Measurements from ENCODE around the gene P4HB.

Gene P4HB

DNA sequence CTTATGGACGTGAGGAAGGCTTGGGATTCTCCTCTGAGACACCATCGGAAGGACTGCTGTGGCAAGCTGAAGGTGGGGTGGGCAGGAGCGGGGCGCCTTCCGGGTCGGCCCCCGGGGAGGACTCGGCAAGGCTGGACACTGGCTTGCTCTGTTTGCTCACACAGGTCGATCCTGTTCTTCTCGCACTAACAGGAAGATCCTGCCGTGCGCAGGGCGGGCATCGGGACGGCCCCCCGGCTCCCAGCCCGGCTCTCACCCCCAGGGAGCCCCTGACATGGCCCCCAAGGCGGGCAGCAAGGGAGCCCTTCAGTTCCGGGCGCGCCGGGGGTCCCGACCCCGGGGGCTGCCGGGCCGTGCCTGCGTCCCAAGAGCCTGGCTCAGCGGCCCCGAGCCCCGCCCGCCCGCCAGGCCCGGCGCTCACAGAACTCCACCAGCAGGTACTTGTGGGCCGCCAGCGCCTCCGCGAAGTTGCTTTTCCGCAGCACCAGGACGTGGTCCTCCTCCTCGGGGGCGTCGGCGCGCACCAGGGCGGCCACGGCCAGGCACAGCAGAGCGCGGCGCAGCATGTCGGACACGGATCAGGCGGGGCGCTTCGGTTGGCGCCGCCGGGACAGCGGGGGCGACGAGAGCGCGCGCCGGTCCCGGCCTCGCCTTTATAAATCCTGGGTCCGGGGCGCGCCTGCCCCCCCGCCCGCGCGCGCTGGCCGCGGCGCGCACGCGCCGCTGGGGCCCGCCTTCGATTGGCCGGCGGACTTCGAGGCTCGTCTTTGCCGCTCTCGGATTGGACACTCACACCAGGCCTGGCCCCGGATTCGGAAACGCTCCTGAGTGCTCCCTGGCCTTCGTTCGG is at the start of gene P4HB:
TSS of gene P4HB (minus strand) at position 630 of the 850 bp plus-strand sequence. CDS start at position 566, 64 bp downstream.
- peak; percentile 28 for DNase-seq (ENCODE audit: low spot score)

DNA sequence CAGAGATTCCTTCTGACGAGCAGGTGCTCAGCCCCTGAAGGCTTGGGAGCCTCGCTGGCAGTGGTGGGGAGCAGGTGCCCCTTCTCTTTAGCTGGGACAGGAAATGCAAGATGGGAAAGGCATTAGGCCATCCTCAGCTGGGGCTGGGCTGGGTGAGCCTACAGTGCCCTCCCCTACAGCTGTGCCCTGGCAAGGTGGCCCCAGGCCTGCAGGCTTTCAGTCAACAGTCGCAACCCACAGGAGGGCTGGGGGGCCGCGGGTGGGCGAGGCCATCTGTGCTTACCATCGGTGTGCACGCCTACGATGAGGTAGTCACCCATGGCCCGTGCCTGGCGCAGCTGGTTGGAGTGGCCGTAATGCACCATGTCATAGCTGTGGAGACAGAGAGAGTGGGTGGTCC is 48.9 kb upstream of the P4HB start:
- DNase-seq (ENCODE audit: low spot score), result no peak

DNA sequence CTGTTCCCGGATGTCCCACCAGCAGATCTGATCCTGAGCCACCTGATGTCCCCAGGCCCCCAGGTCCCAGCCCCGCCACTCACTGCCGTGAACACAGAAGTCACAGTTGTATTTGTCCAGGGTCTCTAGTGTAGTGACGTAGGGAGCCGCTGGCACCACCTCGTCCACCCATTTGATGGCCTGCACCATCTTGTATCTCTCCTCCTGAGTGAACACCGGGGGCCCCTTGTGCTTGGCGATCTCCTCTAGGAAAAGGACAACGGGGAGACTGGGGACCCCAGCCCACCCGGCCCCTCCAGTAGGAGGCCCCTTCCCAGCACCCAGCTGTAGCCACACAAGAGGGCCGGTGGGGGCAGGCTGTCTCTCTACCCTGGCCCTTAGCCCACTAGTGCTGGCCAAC is 48.5 kb upstream of the P4HB start:
- no peak for DNase-seq (ENCODE audit: low spot score)

DNA sequence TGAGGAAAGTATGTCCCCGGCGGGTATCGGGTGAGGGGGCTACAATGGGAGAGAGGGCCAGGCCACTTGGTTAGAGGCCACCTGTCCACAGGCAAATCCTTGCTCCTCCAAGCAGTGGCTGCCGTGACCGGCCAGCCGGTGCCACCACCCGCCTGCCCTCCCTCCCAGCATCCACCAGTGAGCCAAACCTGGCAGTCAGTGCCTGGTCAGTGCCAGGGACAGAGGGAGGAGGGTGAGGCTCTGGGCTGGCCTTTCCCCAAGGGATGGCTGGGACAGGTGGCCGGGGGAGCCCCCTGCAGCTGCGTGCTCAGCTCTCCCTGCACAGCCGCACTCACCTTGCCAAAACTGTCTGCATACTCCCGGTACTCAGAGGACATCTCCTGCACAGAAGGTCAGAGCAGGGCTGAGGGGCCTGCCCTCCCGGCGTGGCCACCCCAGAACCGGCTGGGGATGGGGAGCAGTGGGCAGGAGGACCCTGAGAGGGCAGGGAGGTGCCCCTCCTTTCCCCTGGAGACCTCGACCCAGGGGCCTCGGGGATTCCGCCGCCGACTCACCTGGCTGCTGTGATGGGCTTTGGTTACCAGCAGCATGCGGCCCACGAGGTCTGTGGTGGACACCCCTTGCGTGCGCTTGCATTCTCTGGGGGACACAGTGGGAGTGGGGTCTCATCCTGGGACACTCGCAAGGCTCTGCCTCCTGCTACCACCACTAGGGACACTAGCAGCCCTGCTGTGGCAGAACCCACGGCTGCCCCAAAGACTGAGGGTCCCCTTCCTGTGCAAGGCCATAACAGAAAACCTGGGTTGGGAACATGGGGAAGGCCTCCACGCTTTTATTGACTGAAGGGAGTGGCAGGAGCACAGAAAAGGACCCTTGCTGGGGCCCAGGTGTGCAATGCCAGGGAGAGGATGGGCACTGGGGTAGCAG is 47.1 kb upstream of the P4HB start:
- no peak for DNase-seq (ENCODE audit: low spot score)

DNA sequence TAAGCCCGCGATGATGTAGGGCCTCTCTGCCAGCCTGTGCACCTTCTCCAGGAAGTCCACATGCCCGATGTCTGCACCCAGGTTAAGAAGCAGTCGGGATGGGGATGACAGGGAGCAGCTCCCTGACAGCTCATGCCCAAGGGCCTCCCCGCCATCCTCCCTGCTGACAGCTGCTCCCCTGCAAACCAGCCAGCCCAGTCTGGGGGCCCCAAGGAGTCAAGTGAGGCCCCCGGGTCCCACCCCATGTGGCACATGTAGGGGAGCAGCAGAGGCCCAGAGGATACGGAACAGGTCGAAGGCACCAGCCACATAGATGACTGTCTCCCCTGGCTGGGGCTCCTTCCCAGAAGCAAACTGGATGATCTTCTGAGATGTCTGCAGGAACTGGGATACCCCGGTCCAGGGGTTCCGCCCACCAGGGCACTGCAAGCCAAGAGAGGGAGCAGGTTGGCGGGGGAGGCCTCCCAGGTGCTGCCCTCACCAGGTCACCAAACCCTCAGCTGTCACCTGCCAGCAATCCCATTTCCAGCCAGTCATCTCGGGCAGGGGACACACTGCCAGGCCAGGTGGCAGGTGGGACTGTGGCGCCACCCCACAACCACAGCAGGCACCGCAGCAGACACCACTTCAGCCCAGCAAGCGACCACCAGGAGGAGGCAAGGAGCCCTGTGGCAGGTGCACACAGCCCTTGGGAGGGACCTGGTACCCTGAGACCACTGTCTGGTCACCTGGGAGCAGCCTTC is 46.3 kb upstream of the P4HB start:
- no peak for DNase-seq (ENCODE audit: low spot score)

DNA sequence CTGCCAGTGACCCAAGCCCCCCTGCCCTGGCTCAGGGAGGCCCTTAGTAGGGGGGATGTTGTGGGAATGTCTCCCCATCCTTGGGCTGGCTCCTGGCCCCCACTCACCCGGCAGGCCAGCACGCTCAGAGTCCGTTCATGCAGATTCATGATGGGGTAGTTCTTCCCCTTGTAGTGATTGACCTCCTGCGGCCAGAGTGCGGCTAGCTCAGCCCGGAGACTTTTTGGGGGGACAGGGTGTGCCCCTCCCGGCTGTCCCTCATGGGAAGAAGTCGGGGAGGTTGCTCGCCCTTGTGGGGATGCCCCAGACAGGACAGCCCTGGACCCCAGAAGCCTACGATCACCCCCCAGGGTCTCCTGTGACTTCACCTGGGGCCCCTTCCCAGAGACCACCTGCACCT is 45.7 kb upstream of the P4HB start:
- DNase-seq (ENCODE audit: low spot score), result no peak

DNA sequence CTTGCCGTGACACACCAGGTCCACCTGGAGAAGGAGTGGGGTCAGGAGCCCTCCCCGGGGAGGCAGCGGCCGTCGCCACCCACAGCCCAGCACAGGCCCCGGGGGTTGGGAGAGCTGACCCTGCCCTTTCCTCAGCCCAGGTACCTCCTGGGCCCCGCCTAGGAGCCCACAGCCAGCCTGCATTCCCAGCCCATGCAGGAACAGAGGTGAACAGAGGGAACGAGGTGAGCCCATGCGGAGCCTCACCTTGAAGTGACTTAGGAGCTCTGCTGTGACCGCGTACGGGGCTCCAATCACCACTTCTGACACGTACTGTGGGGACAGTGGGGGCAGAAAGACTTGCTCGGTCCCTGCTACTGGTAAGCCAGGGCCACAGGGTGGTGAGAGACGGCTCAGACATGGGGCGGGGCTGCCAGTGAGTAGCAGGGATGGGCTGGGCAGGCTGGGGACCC is 45.1 kb upstream of the P4HB start:
- no peak for DNase-seq (ENCODE audit: low spot score)

DNA sequence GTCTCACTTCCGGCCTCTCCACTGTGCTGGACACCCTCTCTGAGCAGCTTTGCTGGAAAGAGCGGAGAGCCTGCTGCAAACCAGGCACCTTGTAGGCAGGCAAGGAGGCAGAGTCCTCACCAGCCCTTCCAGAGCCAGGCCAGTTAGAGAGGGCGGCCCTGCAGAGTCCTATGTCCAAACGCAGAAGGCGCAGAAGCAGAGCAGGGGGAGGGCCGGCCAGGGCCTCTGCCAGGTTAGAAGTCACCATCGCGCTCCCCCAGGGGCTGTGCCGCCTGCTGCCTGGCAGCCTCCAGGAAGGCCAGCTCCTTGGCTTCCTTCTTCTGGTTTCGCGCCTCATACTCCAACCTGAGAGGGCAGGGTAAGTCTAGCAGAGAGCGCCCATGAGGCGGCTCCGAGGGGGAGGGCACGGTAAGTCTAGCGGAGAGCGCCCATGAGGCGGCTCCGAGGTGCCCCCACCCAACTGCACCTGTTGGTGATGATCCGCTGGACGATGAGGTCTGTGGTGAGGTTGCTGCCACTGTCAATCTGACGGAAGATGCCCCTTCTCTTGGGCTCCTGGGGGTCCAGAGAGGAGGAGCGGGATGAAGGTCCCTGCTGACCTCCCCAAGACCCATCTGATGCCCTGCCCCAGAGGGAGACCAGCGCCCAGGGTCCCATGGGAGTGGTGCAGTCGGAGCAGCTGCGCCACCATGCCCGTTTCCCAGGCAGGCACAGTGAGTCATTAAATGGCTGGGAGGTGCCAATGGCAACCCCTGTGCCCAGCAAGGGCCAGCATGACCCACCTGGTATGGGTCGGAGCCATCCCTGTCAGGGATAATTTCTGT is 44.5 kb upstream of the P4HB start:
- DNase-seq (ENCODE audit: low spot score), result no peak

DNA sequence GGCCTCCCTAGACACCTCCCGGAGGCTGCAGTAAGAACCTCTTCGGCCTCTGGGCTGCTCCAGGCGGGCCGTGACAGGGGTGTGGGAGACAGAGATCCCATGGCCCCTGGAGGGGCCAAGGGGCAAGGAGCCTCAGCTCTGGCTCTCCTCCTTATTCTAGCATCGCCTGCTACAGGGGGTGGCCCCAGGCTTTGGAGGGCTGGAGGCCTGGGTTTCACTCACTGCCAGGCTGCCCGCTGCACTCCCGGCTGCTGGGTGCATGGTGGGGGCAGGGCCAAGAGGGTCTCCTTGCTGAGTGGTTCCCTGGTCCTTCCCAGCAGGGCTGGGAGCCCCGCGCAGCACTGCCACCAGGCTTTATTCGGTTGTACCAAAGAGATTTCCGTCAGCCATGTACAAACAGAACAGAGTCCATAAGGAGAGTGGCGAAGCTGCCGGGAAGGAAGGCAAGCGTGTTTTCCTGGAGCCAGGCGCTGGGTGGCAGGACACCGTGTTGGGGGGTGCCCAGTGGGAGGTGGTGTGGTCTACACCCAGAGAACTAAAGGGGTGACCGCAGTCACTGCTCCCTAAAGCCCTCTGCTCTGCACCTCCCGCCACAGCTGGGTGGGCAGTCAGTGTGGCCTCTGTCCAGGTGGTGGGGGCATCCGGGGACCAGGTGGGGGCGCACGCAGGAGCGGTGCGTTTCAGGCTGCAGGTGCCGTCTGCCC is 43.7 kb upstream of the P4HB start:
- no peak for DNase-seq (ENCODE audit: low spot score)

DNA sequence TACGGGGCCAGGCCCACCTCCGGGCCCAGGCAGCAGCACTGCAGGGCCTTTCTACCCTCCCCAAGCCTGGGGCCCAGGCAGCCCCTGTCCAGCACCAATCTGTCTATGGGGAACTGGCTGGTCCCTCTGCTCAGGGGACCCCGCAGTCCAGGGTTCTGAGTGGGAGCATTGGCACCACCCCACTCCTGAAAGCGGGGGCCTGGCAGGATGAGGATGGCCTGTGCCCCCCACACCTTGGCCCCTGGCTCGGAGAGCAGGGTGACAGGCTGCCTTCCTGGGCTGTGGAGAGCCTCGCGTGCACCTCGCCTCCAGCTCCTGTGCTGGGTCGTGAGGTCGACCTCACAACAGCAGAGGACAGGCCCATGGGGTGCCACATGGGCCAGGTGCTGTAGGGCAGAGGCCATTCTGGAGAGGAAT is 43.1 kb upstream of the P4HB start:
- no peak for DNase-seq (ENCODE audit: low spot score)

DNA sequence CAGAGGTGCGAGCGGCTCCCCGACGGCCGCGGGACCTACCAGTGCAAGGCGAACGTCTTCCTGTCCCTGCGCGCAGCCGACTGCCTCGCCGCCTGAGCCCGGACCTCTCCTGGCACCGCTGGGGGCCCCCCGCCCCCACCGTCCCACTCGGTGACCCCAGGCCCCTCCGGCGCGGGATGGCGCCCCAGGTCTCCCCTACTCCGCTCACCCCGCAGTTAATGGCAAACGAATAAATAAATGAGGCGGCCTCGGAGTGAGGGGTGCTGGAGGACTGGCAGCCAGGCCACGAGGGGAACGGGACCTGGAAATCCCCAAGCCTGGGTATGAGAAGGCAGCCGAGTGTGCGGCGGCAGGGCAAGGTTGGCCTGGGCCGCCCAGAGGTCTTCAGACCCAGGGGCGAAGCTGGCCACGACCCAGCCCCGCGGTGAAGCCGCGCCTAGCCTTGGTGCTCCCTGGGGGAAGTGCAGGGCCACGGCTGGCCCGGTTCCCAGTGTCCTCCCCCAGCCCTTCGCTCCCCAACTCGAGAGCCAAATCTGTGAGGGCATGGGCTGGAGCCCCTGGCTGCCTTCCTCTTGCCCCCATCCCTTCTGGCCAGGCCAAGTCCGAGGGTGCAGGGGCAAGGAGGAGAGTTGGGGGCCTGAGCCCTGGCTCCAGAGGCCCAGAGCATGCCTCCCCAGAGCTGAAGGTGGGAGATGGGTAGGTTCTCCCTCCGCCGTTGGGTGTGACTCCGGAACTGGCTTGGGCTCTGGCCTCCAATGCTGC is 42.5 kb upstream of the P4HB start:
- DNase-seq (ENCODE audit: low spot score), result no peak

DNA sequence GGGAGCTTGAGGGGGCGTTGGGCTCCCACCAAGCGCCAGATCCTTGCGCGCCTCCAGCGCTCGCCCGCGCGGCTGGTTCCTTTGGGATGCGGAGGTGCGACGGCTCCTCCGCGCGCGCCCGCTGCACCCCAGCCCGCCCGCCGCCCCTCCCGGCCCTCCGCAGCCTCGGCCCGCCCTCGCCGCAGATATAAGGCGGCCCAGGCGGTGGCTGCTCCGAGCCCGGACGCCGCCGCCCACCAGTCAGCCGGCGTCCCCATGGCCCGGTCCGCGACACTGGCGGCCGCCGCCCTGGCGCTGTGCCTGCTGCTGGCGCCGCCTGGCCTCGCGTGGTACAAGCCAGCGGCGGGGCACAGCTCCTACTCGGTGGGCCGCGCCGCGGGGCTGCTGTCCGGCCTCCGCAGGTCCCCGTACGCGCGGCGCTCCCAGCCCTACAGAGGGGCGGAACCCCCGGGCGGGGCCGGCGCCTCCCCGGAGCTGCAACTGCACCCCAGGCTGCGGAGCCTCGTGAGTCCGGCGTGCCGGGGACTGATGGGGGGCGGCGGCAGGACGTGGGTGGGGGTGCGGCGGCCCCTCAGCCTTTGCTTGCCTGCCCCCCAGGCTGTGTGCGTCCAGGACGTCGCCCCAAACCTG is 41.8 kb upstream of the P4HB start, which contains the start of gene NPB:
TSS of gene NPB (plus strand) at position 216 of the 630 bp plus-strand sequence. CDS start at position 256, 40 bp downstream.
- DNase-seq (ENCODE audit: low spot score), result no peak

DNA sequence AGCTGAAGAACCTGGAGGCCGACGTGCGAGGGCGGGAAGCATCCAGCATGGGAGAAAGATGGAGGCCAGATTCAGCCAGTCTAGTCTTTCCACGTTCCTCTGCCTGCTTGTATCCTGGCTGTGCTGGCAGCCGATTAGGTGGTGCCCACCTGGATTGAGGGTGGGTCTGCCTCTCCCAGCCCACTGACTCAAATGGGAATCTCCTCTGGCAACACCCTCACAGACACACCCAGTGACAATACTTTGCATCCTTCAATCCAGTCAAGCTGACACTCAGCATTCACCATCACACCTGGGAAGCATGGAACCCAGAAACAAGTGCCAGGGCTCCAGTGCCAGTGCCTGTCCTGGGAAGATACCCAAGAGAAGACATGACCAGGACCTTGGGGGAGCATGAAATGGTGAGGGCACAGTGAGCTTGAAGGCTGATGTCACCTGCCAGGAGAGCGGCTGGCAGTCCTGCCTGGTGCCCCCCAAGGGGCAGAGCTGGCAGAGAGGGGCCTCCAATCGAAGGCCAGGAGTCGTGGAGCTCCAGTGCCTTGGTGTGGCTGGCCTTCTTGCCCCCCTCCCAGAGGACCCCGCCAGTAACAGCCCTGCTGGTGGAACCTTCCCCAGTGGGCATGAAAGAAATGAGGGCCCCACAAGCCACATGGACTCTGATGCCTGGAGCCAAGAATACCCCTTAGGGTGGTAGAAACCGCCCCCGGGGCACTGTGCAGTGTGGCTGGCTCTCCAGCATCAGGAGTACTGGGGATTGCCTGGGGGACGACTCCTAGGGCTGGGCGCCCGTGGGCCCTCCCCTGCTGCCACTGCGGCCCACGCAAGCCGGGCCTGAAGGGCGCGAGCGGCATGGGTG is 41.1 kb upstream of the P4HB start:
- DNase-seq (ENCODE audit: low spot score), result no peak

DNA sequence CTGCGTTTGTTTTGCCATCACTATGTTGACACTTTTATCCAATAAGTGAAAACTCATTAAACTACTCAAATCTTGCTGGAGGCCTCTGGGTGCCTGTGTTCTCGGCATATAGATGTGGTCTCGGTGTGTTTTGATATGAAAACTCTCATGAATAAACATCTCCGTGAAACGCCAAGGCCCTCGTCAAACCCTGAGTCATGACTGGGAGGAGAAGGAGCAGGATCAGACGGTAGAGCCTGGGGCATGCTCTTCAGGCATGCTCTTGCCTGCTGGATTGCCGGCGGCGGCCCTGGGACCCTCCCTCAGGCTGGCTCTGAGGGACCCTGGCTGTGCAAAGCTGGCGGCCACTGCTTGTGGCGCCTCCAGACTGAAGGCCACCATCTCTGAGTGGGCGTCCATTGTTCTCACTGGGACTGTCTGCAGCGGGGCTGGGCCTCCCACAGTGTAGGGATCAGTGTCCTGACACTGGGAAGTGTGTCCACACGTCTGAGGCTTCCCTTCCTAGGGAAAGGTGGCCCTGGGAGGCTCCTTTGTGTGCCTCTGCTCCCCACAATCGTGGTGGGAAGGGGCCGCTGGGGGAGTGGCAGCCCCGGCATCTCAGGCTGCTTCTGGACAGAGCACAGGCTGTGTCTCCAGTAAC is 40.0 kb upstream of the P4HB start:
- no peak for DNase-seq (ENCODE audit: low spot score)

DNA sequence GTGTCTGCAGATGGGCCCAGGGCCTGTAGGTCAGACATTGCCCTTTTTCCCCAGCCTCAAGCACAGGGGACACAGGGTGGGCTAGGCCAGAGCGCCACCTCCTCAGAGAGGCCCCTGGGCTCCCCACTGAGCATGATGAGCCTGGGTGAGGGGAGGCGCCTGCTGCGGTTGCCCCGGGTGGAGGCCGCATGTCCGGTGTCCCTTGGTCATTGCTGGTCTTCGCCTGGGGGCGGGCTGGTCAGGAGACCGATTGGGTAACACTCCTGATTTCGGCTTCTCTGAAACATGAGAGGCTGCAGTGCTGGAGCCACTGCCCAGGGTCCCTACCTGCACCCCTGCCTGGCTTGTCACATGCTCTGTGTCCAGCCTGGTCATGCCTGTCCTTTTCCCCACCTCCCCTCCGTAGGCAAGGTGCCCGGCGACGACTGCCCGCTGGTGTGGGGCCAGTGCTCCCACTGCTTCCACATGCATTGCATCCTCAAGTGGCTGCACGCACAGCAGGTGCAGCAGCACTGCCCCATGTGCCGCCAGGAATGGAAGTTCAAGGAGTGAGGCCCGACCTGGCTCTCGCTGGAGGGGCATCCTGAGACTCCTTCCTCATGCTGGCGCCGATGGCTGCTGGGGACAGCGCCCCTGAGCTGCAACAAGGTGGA is 39.3 kb upstream of the P4HB start:
- no peak for DNase-seq (ENCODE audit: low spot score)

DNA sequence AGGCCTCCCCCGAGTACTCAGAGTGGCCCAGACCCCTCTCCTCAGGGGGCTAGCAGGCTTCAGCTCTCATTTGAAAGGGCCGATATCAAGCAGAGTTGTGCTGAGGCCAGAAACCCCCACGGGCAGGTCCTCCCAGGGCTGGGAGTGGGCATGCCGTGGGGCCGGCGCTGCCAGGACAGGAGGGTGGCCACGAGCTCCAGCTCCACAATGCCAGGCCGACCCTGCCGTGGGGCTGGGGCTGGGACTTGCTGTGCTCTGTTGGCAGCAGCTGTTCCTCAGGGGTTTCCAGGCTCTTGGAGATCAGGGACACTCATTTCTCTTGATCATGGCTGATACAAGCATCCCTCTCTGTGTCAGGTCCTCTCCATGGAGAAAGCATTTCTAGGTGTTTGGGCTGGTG is 38.5 kb upstream of the P4HB start:
- DNase-seq (ENCODE audit: low spot score), result no peak

All from kidney tubule cell (primary cell).